OCI-LY7 (cell line): ENCODE data around the gene DNAH17.

Source experiments
- EZH2phosphoT487 ChIP-seq: fragments of 200-600 bp; sonication (generic); IDR thresholded peaks from 2 replicates; pipeline ENCODE4 v1.6.1; 2018; ENCODE audit warnings: low read depth, borderline replicate concordance, mild to moderate bottlenecking, mixed run types, antibody characterized with exemption, low read length, moderate library complexity, mixed read lengths
- TF ChIP-seq, protein P1 (sequence below): fragments of 200-600 bp; sonication (generic); conservative IDR thresholded peaks from 2 replicates; pipeline ENCODE4 v1.5.1; 2014; ENCODE audit warnings: mild to moderate bottlenecking, antibody characterized with exemption, low read length, moderate library complexity, mixed read lengths

DNA sequence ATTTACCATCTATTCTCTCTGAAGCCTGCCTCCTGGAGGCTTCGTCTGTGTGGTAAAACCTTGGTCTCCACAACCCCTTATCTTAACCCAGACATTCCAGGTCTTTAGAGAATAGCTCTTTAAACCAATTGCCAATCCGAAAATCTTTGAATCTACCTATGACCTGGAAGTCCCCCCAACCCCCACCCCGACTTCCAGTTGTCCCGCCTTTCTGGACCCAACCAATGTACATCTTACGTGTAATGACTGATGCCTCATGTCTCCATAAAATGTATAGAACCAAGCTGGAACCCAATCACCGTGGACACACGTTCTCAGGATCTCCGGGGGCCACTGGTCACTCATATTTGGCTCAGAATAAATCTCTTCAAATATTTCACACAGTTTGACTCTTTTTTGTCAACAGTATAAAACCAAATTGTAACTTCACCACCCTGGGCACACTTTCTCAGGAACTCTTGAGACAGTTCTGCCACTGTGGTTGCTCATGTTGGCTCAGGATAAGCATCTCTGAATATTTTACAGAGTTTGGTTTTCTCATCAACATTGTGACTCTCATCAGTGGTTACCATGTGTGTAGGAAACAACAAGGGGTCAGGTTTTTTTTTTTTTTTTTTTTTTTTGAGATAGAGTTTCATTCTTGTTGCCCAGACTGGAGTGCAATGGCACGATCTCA, 18.1 kb upstream of the DNAH17 start:
- TF ChIP-seq, protein P1, sequence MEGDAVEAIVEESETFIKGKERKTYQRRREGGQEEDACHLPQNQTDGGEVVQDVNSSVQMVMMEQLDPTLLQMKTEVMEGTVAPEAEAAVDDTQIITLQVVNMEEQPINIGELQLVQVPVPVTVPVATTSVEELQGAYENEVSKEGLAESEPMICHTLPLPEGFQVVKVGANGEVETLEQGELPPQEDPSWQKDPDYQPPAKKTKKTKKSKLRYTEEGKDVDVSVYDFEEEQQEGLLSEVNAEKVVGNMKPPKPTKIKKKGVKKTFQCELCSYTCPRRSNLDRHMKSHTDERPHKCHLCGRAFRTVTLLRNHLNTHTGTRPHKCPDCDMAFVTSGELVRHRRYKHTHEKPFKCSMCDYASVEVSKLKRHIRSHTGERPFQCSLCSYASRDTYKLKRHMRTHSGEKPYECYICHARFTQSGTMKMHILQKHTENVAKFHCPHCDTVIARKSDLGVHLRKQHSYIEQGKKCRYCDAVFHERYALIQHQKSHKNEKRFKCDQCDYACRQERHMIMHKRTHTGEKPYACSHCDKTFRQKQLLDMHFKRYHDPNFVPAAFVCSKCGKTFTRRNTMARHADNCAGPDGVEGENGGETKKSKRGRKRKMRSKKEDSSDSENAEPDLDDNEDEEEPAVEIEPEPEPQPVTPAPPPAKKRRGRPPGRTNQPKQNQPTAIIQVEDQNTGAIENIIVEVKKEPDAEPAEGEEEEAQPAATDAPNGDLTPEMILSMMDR: no peak
- no peak for TF ChIP-seq EZH2phosphoT487
